ENCODE measurements around the gene WDR5B.
"Not testable (repeated sequence)": the region's sequence is repeated elsewhere in the genome, so short reads cannot be mapped to it uniquely, and the experiment has no call there.

WDR5B gene

GRCh38 chr3:122415762-122416654, at the start of gene WDR5B:
TSS of gene WDR5B (minus strand) at chr3:122416062. CDS start at chr3:122415528, 534 bp downstream.
- H3K36me3 Mint-ChIP-seq: peaks cover 31% of the 10 kb centered on the region
- peaks cover 53% of the 10 kb centered on the region for H3K4me1 Mint-ChIP-seq
- peak; percentile 98 for ATAC-seq
- H3K9me3 Mint-ChIP-seq: no peaks in the 10 kb centered on the region
- H3K27me3 Mint-ChIP-seq: no peaks in the 10 kb centered on the region
- peak within 1 kb of the TSS; percentile 86 for H3K4me3 Mint-ChIP-seq
- peak within 1 kb of the TSS; percentile 93 for H3K27ac Mint-ChIP-seq

DNA sequence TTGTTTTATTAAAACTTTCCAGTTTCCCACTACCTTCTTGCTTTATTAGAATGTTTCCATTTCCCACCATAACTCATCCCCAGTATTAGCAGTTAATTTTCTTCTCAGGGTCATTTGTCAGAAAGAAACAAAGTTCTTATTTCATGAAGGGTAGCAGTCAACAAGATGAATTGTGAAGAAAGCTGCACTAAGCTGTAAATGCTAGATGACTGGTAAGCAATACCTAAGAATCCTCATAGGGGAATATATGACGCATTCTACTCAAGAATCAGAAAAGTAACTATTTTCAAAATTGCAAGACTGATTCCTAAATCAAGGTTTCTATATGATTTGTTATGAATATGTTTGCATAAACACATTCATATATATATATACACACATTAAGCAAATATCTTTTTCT, 48.8 kb upstream of the WDR5B start:
- peak overlapping the region; percentile 54 for H3K27ac Mint-ChIP-seq
- no peak overlapping the region for H3K4me3 Mint-ChIP-seq
- ATAC-seq: no peak
- H3K9me3 Mint-ChIP-seq: no peaks in the 10 kb centered on the region
- H3K4me1 Mint-ChIP-seq: peaks cover 27% of the 10 kb centered on the region
- peaks cover 48% of the 10 kb centered on the region for H3K36me3 Mint-ChIP-seq
- no peaks in the 10 kb centered on the region for H3K27me3 Mint-ChIP-seq

DNA sequence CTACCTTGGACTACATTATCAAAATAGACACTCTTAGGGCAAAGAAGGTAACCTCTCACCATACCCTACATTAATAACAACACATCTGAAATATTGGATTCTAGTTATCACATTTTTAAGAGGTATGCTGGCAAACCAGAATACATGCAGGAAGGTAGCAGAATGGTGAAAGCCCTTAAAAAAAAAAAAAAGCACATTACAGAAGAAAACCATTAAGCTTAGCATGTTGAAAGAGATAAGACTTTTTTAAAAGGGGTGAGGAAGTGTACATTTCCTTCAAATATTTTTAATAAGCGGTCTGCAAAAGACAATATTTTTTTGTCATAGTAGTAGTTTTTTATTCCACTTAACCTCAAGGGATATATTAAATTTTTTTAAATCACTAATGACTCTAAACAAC, 46.5 kb upstream of the WDR5B start:
- Mint-ChIP-seq H3K4me1 (peaks cover 5% of the 10 kb centered on the region), H3K27ac (no peak overlapping the region), H3K36me3 (peaks cover 65% of the 10 kb centered on the region)

DNA sequence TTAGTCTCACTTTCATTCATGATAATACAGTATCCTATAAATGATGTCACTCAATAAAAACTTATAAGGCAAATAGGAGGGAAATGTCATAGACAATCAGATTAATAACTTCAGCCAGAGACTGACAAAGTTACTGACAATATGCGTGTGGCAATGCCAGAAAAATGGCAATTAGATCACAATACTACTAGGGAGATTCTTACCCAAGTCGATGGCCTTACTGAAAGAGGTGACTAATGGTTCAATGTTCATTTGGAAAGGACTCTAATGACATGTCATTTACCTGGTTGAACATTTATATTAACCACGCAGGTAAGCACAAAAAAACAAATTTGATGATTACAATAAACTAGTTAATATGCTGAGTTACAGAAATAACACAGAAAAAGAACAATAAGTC, 45.9 kb upstream of the WDR5B start:
- Mint-ChIP-seq H3K27ac (no peak overlapping the region), H3K36me3 (peaks cover 63% of the 10 kb centered on the region), H3K9me3 (no peaks in the 10 kb centered on the region), H3K4me1 (peaks cover 5% of the 10 kb centered on the region), H3K27me3 (no peaks in the 10 kb centered on the region), H3K4me3 (no peak overlapping the region)
- no peak for ATAC-seq

More for the DNA sequence above, 46.5 kb upstream of the WDR5B start:
- Mint-ChIP-seq H3K4me3 (no peak overlapping the region), H3K9me3 (no peaks in the 10 kb centered on the region), H3K27me3 (no peaks in the 10 kb centered on the region)
- ATAC-seq: no peak

DNA sequence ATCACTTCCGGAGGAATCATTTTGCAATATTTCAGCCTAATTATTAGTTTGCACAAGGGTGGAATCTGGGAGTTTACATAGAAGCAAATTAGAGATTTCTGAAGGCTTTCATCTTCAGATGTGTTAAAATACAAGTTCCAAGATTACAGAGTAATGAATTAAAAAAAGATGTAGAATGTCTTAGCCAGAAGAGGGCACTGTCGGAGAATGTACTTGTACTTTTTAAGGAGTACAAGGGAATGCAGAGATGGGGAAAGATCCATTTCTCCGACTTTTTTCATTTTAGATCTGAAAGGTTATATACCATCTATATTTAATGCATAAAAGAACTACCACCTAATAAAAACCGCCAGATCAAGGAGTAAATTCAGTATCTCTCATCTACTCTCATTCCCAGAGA, 43.1 kb upstream of the WDR5B start:
- Mint-ChIP-seq H3K9me3 (no peaks in the 10 kb centered on the region), H3K4me1 (peaks cover 6% of the 10 kb centered on the region), H3K4me3 (no peak overlapping the region), H3K27me3 (no peaks in the 10 kb centered on the region), H3K36me3 (peaks cover 66% of the 10 kb centered on the region), H3K27ac (peak overlapping the region; percentile 53)
- ATAC-seq: no peak

DNA sequence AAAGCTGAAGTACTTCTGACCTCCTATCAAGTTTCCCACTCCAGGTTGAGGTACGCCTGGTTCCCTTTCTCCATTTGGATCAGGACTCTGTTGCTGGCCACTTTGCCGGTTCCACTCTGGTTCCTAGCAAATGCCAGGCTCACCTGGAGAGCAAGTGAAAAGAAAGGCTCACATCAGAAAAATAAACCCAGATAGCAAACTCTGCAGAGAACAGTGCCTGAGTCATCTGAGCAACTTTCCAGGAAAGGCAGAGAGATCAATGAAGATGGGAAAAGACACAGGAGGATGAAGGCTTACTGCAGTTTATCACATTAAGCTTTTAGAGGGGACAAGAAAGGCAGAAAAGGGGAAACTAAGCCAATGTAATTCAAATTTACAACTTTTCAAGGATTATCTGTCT, 41.8 kb upstream of the WDR5B start:
- Mint-ChIP-seq H3K36me3 (peaks cover 63% of the 10 kb centered on the region), H3K9me3 (no peaks in the 10 kb centered on the region), H3K4me1 (peaks cover 6% of the 10 kb centered on the region), H3K4me3 (no peak overlapping the region), H3K27me3 (no peaks in the 10 kb centered on the region), H3K27ac (peak overlapping the region; percentile 7)
- ATAC-seq: no peak

- no peaks in the 10 kb centered on the region for H3K27me3 Mint-ChIP-seq
- H3K4me1 Mint-ChIP-seq: peaks cover 6% of the 10 kb centered on the region
- H3K27ac Mint-ChIP-seq: peak overlapping the region; percentile 71
- H3K4me3 Mint-ChIP-seq: no peak overlapping the region
- H3K9me3 Mint-ChIP-seq: no peaks in the 10 kb centered on the region
- H3K36me3 Mint-ChIP-seq: peaks cover 66% of the 10 kb centered on the region
- no peak for ATAC-seq
Measured at GRCh38 chr3:122456074-122456473, 40.2 kb upstream of the WDR5B start.

GRCh38 chr3:122451371-122451770, 35.5 kb upstream of the WDR5B start:
- peaks cover 71% of the 10 kb centered on the region for H3K36me3 Mint-ChIP-seq
- ATAC-seq: no peak
- H3K4me1 Mint-ChIP-seq: peaks cover 21% of the 10 kb centered on the region
- H3K27me3 Mint-ChIP-seq: no peaks in the 10 kb centered on the region
- no peak overlapping the region for H3K4me3 Mint-ChIP-seq
- H3K27ac Mint-ChIP-seq: no peak overlapping the region
- H3K9me3 Mint-ChIP-seq: no peaks in the 10 kb centered on the region

DNA sequence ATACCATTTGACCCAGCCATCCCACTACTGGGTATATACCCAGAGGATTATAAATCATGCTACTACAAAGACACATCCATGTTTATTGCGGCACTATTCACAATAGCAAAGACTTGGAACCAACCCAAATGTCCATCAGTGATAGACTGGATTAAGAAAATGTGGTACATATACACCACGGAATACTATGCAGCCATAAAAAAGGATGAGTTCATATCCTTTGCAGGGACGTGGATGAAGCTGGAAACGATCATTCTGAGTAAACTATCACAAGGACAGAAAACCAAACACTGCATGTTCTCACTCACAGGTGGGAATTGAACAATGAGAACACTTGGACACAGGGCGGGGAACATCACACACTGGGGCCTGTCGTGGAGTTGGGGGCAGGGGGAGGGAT, 32.4 kb upstream of the WDR5B start:
- ATAC-seq, H3K27me3 Mint-ChIP-seq, H3K9me3 Mint-ChIP-seq, H3K4me3 Mint-ChIP-seq: not testable (repeated sequence)
- Mint-ChIP-seq H3K27ac (peak overlapping the region; percentile 12), H3K4me1 (peaks cover 23% of the 10 kb centered on the region), H3K36me3 (peaks cover 88% of the 10 kb centered on the region)

DNA sequence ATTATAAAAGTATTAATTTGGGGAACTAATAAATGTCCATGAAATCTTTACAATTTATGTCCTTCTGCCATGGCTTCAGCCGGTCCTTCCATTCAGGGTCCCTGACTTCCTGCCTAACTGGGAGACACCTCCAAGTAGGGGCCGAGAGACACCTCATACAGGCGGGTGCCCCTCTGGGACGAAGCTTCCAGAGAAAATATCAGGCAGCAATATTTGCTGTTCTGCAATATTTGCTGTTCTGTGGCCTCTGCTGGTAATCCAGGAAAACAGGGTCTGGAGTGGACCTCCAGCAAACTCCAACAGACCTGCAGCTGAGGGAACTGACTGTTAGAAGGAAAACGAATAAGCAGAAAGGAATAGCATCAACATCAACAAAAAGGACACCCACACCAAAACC, 28.6 kb upstream of the WDR5B start:
- not testable (repeated sequence) for H3K27me3 Mint-ChIP-seq, H3K27ac Mint-ChIP-seq, ATAC-seq, H3K9me3 Mint-ChIP-seq, H3K4me3 Mint-ChIP-seq
- Mint-ChIP-seq H3K36me3 (peaks cover 99% of the 10 kb centered on the region), H3K4me1 (peaks cover 28% of the 10 kb centered on the region)

DNA sequence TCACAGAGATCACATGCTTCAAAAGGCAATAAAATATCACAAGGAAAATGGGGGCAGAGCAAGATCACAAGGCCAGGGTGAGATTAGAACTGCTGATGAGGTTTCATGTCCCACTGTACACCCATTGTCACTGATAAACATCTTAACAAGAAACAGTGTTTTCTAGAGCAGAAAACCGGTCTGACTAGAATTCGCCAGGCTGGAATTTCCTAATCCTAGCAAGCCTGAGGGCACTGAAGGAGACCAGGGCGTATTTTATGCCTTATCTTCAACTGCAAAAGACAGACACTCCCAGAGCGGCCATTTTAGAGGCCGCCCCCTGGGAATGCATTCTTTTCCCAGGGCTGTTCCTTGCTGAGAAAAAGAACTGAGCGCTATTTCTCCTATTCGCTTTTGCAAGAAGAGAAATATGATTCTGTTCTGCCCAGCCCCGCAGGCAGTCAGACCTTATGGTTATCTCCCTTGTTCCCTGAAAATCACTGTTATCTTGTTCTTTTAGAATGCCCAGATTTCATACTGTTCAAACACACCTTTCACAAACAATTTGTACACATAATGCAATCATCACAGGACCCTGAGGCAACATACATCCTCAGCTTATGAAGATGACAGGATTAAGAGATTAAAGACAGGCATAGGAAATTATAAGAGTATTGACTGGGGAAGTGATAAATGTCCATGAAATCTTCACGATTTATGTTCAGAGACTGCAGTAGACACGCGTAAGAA, 28.1 kb upstream of the WDR5B start:
- ATAC-seq, H3K9me3 Mint-ChIP-seq, H3K27ac Mint-ChIP-seq, H3K27me3 Mint-ChIP-seq, H3K4me3 Mint-ChIP-seq: not testable (repeated sequence)
- H3K4me1 Mint-ChIP-seq: peaks cover 28% of the 10 kb centered on the region
- H3K36me3 Mint-ChIP-seq: peaks cover 96% of the 10 kb centered on the region

- H3K4me1 Mint-ChIP-seq: peaks cover 28% of the 10 kb centered on the region
- peaks cover 4% of the 10 kb centered on the region for H3K9me3 Mint-ChIP-seq
- H3K27me3 Mint-ChIP-seq: no peaks in the 10 kb centered on the region
- ATAC-seq: no peak
- H3K36me3 Mint-ChIP-seq: peaks cover 96% of the 10 kb centered on the region
- H3K27ac Mint-ChIP-seq: no peak overlapping the region
- H3K4me3 Mint-ChIP-seq: no peak overlapping the region
Measured at GRCh38 chr3:122443090-122443489, 27.2 kb upstream of the WDR5B start.

GRCh38 chr3:122435950-122436349, 20.1 kb upstream of the WDR5B start:
- no peak for ATAC-seq
- H3K4me1 Mint-ChIP-seq: peaks cover 2% of the 10 kb centered on the region
- no peaks in the 10 kb centered on the region for H3K27me3 Mint-ChIP-seq
- H3K27ac Mint-ChIP-seq: no peak overlapping the region
- no peak overlapping the region for H3K4me3 Mint-ChIP-seq
- H3K9me3 Mint-ChIP-seq: peaks cover 5% of the 10 kb centered on the region
- H3K36me3 Mint-ChIP-seq: peaks cover 81% of the 10 kb centered on the region

DNA sequence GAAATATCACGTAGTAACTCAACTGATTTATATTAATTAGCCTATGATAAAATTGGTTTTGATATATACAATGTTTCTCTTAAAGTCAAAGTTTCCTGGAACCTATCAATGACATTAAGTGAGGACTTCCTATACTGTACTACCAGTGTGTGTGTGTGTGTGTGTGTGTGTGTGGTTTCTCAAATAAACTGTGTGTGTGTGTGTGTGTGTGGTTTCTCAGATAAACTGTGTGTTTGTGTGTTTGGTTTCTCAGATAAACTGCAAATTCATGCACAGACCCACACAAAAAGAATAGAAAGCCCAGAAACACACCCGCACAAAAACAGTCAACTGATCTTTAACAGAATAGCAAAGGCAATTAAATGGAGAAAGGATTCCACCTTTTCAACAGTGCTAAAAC, 14.5 kb upstream of the WDR5B start:
- Mint-ChIP-seq H3K4me3 (no peak overlapping the region), H3K36me3 (peaks cover 82% of the 10 kb centered on the region), H3K9me3 (peaks cover 3% of the 10 kb centered on the region), H3K27me3 (no peaks in the 10 kb centered on the region), H3K27ac (no peak overlapping the region), H3K4me1 (peaks cover 8% of the 10 kb centered on the region)
- no peak for ATAC-seq

DNA sequence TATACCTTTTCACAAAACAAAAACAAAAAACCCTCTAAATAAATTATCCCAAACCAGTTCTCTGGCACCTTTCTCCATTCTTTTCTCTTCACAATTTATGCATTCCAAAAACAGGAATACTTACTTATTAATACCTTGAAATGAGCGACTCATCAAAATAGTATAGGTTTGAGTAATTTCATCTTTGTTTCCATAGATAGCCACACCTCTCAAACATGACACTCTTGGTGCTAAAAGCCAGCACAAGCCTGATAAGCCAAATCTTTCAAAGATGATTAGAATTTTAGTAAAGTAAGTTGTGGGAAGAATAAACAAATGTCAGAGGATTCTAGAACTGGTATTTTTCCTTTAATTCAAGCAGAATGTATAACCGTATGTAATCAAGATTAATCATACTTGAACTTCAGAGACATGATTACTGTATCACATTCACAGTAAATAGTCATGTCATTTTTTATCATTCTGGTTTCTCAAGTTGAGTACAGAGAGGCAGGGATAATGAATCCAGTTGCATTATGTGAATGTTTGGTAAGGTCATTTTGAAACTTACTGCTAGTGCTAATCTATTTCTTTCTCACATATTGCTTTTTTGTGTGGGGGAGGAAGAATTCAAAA, 12.1 kb upstream of the WDR5B start:
- Mint-ChIP-seq H3K27ac (peak overlapping the region; percentile 64), H3K9me3 (peaks cover 3% of the 10 kb centered on the region), H3K4me3 (no peak overlapping the region), H3K4me1 (peaks cover 8% of the 10 kb centered on the region), H3K36me3 (peaks cover 74% of the 10 kb centered on the region), H3K27me3 (no peaks in the 10 kb centered on the region)
- no peak for ATAC-seq

Measured in stimulated activated memory B cell treated with anti-CD40 and anti-IgM and Interleukin-4, amounts not matched to agents 10 μg/mL and 1 μg/mL and 100 μg/mL, for 72 hours (primary cell).